Uterus (tissue), 2 donors: ENCODE measurements around the gene BICDL1.

Experiments
- CTCF ChIP-seq, 4 experiments: fragments of 200-600 bp in 2 of 4; fragments of 450-650 bp in 2 of 4; sonication (generic) in 2 of 4; IDR thresholded peaks; one replicate each; pipeline ENCODE4 v1.5.1; 2016 to 2019; ENCODE audit warnings: antibody characterized with exemption in 4 of 4, mild to moderate bottlenecking in 2 of 4, moderate library complexity in 1 of 4
- POLR2A ChIP-seq, 2 donors: fragments of 450-650 bp; IDR thresholded peaks; one replicate each; pipeline ENCODE4 v1.6.1; 2016; ENCODE audit warnings: antibody characterized with exemption in 2 of 2, mild to moderate bottlenecking in 1 of 2, moderate library complexity in 1 of 2

- TF ChIP-seq CTCF (IDR thresholded peaks at IDR 0.05) (no peak), POLR2A (IDR thresholded peaks at IDR 0.05) (no peak)
These were observed 75.3 kb downstream of the BICDL1 start for GRCh38 chr12:120064054-120064940.
